ENCODE results near the gene POU2F1.
"Not testable (repeated sequence)": the region's sequence is repeated elsewhere in the genome, so short reads cannot be mapped to it uniquely, and the experiment has no call there.

POU2F1 gene

DNA sequence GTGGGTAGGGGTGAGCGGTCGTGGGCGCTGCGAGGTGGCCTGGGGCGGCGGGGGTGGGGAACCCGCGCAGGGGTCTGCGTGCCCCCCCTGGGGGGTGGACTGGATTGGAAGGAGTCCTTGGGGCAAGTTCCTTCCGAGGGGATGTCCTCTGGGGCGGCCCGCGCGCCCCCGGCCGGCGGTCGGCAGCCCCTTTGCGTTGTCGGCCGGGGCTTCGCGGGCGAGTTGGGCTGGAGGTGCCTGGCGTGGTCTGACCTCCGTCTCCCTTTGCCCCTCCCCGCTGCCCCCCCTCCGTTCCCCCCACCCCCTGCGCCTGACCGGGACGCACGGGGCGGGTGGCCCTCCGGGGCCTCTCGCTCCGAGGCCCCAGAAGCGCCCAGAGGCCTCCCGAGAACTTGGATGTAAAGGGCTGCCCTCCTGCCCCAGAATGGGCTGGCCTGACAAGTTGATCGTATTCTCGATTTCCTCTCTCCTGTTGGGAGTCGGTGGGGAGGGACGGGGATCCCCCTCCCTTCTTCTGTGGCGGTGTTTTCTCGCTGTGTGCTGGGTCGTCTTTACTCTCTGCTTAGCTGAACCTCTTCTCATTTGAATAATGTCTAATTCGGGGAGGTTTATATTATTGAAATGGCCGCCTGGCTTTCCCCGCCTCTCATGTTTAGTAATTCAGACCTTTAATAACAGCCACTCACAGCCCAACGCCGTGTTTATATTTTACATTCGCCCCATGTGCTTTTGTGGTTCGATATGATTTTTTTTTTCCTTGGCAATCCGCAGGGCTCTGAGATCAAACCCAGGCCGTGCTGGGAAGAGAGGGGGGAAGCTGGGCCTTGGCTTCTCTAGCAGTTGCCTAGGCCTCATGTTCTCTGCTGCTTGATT is 1.3 kb downstream of the POU2F1 start:
- TF ChIP-seq, protein P1, sequence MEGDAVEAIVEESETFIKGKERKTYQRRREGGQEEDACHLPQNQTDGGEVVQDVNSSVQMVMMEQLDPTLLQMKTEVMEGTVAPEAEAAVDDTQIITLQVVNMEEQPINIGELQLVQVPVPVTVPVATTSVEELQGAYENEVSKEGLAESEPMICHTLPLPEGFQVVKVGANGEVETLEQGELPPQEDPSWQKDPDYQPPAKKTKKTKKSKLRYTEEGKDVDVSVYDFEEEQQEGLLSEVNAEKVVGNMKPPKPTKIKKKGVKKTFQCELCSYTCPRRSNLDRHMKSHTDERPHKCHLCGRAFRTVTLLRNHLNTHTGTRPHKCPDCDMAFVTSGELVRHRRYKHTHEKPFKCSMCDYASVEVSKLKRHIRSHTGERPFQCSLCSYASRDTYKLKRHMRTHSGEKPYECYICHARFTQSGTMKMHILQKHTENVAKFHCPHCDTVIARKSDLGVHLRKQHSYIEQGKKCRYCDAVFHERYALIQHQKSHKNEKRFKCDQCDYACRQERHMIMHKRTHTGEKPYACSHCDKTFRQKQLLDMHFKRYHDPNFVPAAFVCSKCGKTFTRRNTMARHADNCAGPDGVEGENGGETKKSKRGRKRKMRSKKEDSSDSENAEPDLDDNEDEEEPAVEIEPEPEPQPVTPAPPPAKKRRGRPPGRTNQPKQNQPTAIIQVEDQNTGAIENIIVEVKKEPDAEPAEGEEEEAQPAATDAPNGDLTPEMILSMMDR (IDR thresholded peaks at IDR 0.05; ENCODE audit: low read depth, low read length), result no peak
- H3K27ac ChIP-seq, result peak overlapping the region; percentile 82
- no peaks in the 10 kb centered on the region for H3K9me3 ChIP-seq (ENCODE audit: severe bottlenecking)
- H3K36me3 ChIP-seq, result no peaks in the 10 kb centered on the region
- H3K27me3 ChIP-seq (ENCODE audit: insufficient read depth, low read depth, severe bottlenecking), result no peaks in the 10 kb centered on the region
- peak; percentile 37 for DNase-seq
- peak overlapping the region; percentile 59 for H3K4me3 ChIP-seq (ENCODE audit: low read depth, low read length)

- no peaks in the 10 kb centered on the region for H3K27me3 ChIP-seq (ENCODE audit: insufficient read depth, low read depth, severe bottlenecking)
- H3K36me3 ChIP-seq, result no peaks in the 10 kb centered on the region
- no peak for DNase-seq
- no peaks in the 10 kb centered on the region for H3K9me3 ChIP-seq (ENCODE audit: severe bottlenecking)
- H3K4me3 ChIP-seq (ENCODE audit: low read depth, low read length), result peak overlapping the region; percentile 59; the same call in 1 of the 2 replicates
- H3K27ac ChIP-seq, result no peak overlapping the region
- TF ChIP-seq, protein P1 (IDR thresholded peaks at IDR 0.05; ENCODE audit: low read depth, low read length), result no peak
Measured at GRCh38 chr1:167223144-167224103, 2.7 kb downstream of the POU2F1 start.

GRCh38 chr1:167224734-167225235 is 4.1 kb downstream of the POU2F1 start:
- H3K27ac ChIP-seq; H3K27me3 ChIP-seq (ENCODE audit: insufficient read depth, low read depth, severe bottlenecking); H3K9me3 ChIP-seq (ENCODE audit: severe bottlenecking); H3K36me3 ChIP-seq; DNase-seq; H3K4me3 ChIP-seq (ENCODE audit: low read depth, low read length): not testable (repeated sequence)

DNA sequence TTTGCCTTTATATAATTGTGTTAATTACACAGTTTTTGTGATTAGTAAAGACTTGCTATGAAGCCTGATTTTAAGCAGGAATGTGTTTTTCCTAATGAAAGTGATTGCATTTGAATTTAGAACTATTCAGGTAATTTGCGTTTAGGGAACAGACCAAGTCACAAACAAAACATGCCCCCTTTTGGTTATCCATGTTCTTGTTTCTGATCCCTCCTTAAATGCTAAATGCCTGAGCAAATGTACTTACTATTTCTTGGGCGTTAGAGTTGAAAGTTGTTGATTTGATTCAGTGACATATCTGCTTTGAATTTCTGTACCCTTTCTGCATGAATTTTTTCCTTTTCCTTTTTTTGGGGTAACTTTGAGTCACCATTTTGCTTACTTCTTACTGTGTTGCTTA is 5.2 kb downstream of the POU2F1 start:
- Histone ChIP-seq H3K4me3 (ENCODE audit: low read depth, low read length) (no peak overlapping the region), H3K9me3 (ENCODE audit: severe bottlenecking) (no peaks in the 10 kb centered on the region), H3K36me3 (no peaks in the 10 kb centered on the region), H3K27ac (no peak overlapping the region), H3K27me3 (ENCODE audit: insufficient read depth, low read depth, severe bottlenecking) (no peaks in the 10 kb centered on the region)
- TF ChIP-seq, protein P1 (IDR thresholded peaks at IDR 0.05; ENCODE audit: low read depth, low read length), result no peak
- no peak for DNase-seq

- TF ChIP-seq, protein P1 (IDR thresholded peaks at IDR 0.05; ENCODE audit: low read depth, low read length), result no peak
- no peaks in the 10 kb centered on the region for H3K27me3 ChIP-seq (ENCODE audit: insufficient read depth, low read depth, severe bottlenecking)
- H3K27ac ChIP-seq, result no peak overlapping the region
- H3K4me3 ChIP-seq (ENCODE audit: low read depth, low read length), result no peak overlapping the region
- DNase-seq, result no peak
- no peaks in the 10 kb centered on the region for H3K36me3 ChIP-seq
- H3K9me3 ChIP-seq (ENCODE audit: severe bottlenecking), result no peaks in the 10 kb centered on the region
Measured at GRCh38 chr1:167227934-167228378, 7.3 kb downstream of the POU2F1 start.

All from WERI-Rb-1 (cell line).